HepG2 (cell line): ENCODE measurements around the gene B3GNT8. TPM values are rescaled to one million over a fixed set of nuclear protein-coding genes. Genes with fewer than 3 reads are reported as not detected.

Source experiments
- ATF1 ChIP-seq: IDR thresholded peaks from 2 replicates; pipeline ENCODE4 v1.6.1; 2016; ENCODE audit warnings: mild to moderate bottlenecking, control low read depth
- CHD4 ChIP-seq: fragments of 200-600 bp; sonication (generic); IDR thresholded peaks from 2 replicates; pipeline ENCODE4 v1.7.0; 2017; ENCODE audit warnings: mild to moderate bottlenecking, low read length, borderline replicate concordance
- ESRRA ChIP-seq: sonication (generic); formaldehyde crosslinking; IDR thresholded peaks from 2 replicates; pipeline ENCODE4 v1.5.1; 2020; ENCODE audit warnings: mild to moderate bottlenecking, low read depth, missing genetic modification reagents
- FOXJ3 ChIP-seq: sonication (generic); formaldehyde crosslinking; IDR thresholded peaks from 2 replicates; pipeline ENCODE4 v1.4.0; 2020; ENCODE audit warnings: missing genetic modification reagents, mild to moderate bottlenecking, borderline replicate concordance
- HMGA1 ChIP-seq: sonication (generic); formaldehyde crosslinking; conservative IDR thresholded peaks from 2 replicates; pipeline ENCODE4 v1.4.0; 2020; ENCODE audit warnings: missing genetic modification reagents
- MIER3 ChIP-seq: IDR thresholded peaks from 2 replicates; pipeline ENCODE4 v1.6.1; 2016; ENCODE audit warnings: missing compliant biosample characterization, borderline replicate concordance
- MYNN ChIP-seq: sonication (generic); formaldehyde crosslinking; IDR thresholded peaks from 2 replicates; pipeline ENCODE4 v1.4.0; 2020; ENCODE audit warnings: mild to moderate bottlenecking, low read depth, missing genetic modification reagents
- NFE2L2 ChIP-seq: fragments of 150-350 bp; IDR thresholded peaks from 2 replicates; pipeline ENCODE4 v1.6.1; 2014; ENCODE audit warnings: low read length
- NFKB2 ChIP-seq: sonication (generic); formaldehyde crosslinking; IDR thresholded peaks from 2 replicates; pipeline ENCODE4 v1.4.0; 2020; ENCODE audit warnings: missing genetic modification reagents, borderline replicate concordance
- RARA ChIP-seq: IDR thresholded peaks from 2 replicates; pipeline ENCODE4 v1.6.1; 2016; ENCODE audit warnings: missing genetic modification reagents, missing compliant biosample characterization
- REL ChIP-seq: sonication (generic); formaldehyde crosslinking; conservative IDR thresholded peaks from 2 replicates; pipeline ENCODE4 v1.8.0; 2022; ENCODE audit warnings: mild to moderate bottlenecking, missing genetic modification reagents, moderate library complexity
- RORA ChIP-seq: sonication (generic); formaldehyde crosslinking; IDR thresholded peaks from 2 replicates; pipeline ENCODE4 v1.5.0; 2020; ENCODE audit warnings: mild to moderate bottlenecking, missing genetic modification reagents, moderate library complexity
- SOX13 ChIP-seq, 3 experiments: fragments of 450-650 bp in 1 of 3; sonication (generic) in 1 of 3; formaldehyde crosslinking in 1 of 3; IDR thresholded peaks in 2 of 3; conservative IDR thresholded peaks in 1 of 3; 2 replicates each; pipeline versions ENCODE4 v1.5.0 to v1.6.1; 2016 to 2020; ENCODE audit warnings: antibody characterized with exemption in 1 of 3, mild to moderate bottlenecking in 1 of 3, missing compliant biosample characterization in 1 of 3, missing genetic modification reagents in 1 of 3, moderate library complexity in 1 of 3
- ZKSCAN1 ChIP-seq: fragments of 150-350 bp; IDR thresholded peaks from 2 replicates; pipeline ENCODE4 v1.6.1; 2014; ENCODE audit warnings: low read length
- ZNF205 ChIP-seq: IDR thresholded peaks from 2 replicates; pipeline ENCODE4 v1.6.1; 2018; ENCODE audit warnings: missing biosample characterization, missing genetic modification reagents
- ZNF274 ChIP-seq: sonication (generic); formaldehyde crosslinking; IDR thresholded peaks from 2 replicates; pipeline ENCODE4 v1.5.1; 2020; ENCODE audit warnings: mild to moderate bottlenecking, missing genetic modification reagents
- ZNF549 ChIP-seq: sonication (generic); formaldehyde crosslinking; IDR thresholded peaks from 2 replicates; pipeline ENCODE4 v1.5.0; 2020; ENCODE audit warnings: missing genetic modification reagents
- ZNF781 ChIP-seq: sonication (generic); formaldehyde crosslinking; IDR thresholded peaks from 2 replicates; pipeline ENCODE4 v1.5.1; 2020; ENCODE audit warnings: borderline replicate concordance, mild to moderate bottlenecking, missing genetic modification reagents; ENCODE audit errors: not compliant biosample characterization
- ZSCAN31 ChIP-seq: sonication (generic); formaldehyde crosslinking; IDR thresholded peaks from 2 replicates; pipeline ENCODE4 v1.5.0; 2020; ENCODE audit warnings: low read depth, mild to moderate bottlenecking, missing genetic modification reagents
- polyA plus RNA-seq, 8 experiments: library from polyadenylated mRNA; depleted of rRNA in 3 of 8; stranded (reverse) in 7 of 8; unstranded in 1 of 8; fragments of >200 nt; fragmentation: Illumina TruSeq in 4 of 8; extraction: Trizol in 4 of 8; gene quantifications; 2 replicates each; pipeline versions ENCODE4 v1.2.1 to v1.2.3, GENCODE V29; 2011 to 2016; ENCODE audit warnings: low read depth in 4 of 8, missing spikeins in 1 of 8, mixed read lengths in 1 of 8; ENCODE audit not compliant: insufficient read depth in 1 of 8
- total RNA-seq, 5 experiments: library from RNA; depleted of rRNA; stranded (reverse); fragments of >200 nt; fragmentation: Illumina TruSeq; extraction: Trizol; gene quantifications; 2 replicates each; pipeline ENCODE4 v1.2.3, GENCODE V29; 2016; ENCODE audit warnings: low read depth in 1 of 5
- TF ChIP-seq, protein P1 (sequence below): sonication (generic); formaldehyde crosslinking; IDR thresholded peaks from 2 replicates; pipeline ENCODE4 v1.5.1; 2020; ENCODE audit warnings: mild to moderate bottlenecking, missing genetic modification reagents, moderate library complexity
- TF ChIP-seq, protein P2 (sequence below): sonication (generic); formaldehyde crosslinking; IDR thresholded peaks from 2 replicates; pipeline ENCODE4 v1.4.0; 2020; ENCODE audit warnings: missing genetic modification reagents
- TF ChIP-seq, protein P3 (sequence below): fragments of 450-650 bp; IDR thresholded peaks from 2 replicates; pipeline ENCODE4 v1.6.1; 2017
- TF ChIP-seq, protein P4 (sequence below): sonication (generic); formaldehyde crosslinking; conservative IDR thresholded peaks from 2 replicates; pipeline ENCODE4 v1.8.0; 2022; ENCODE audit warnings: missing genetic modification reagents

B3GNT8 gene
- total and polyA plus RNA-seq, 2 of the 13 experiments (the other 11 are each of a cell fraction or from before 2014, with no cell fraction given): 0.26 to 1.9 TPM

DNA sequence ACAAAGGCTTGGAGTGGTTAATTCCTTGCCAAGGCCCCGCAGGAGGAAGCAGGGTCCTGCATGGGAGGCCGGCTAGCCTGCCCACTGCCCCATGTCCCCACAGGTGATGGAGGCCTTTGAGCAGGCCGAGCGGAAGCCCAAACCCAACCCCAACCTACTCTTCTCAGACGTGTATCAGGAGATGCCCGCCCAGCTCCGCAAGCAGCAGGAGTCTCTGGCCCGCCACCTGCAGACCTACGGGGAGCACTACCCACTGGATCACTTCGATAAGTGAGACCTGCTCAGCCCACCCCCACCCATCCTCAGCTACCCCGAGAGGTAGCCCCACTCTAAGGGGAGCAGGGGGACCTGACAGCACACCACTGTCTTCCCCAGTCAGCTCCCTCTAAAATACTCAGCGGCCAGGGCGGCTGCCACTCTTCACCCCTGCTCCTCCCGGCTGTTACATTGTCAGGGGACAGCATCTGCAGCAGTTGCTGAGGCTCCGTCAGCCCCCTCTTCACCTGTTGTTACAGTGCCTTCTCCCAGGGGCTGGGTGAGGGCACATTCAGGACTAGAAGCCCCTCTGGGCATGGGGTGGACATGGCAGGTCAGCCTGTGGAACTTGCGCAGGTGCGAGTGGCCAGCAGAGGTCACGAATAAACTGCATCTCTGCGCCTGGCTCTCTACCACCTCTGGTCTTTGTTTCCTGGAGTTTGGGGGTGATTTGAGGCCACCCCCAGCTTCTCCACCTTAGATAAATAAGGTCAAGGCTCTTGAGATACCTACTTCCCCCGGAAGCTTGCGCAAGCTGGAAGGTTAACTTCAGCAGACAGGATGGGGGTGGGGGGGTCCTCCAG is 2.6 kb downstream of the B3GNT8 start (continued):
- TF ChIP-seq FOXJ3 (0 out of 2 replicates have a peak, but pooled peaks have one; percentile 34), REL (no peak), ZNF274 (CRISPR knock-in tag) (no peak), HMGA1 (CRISPR knock-in tag) (no peak), ZNF781 (CRISPR knock-in tag) (no peak), NFE2L2 (no peak), ZSCAN31 (no peak), ZNF549 (CRISPR knock-in tag) (no peak), ATF1 (no peak), ESRRA (no peak), MYNN (CRISPR knock-in tag) (no peak), RARA (CRISPR knock-in tag) (0 out of 2 replicates have a peak, but pooled peaks have one; percentile 39), SOX13 (IDR thresholded peaks at IDR 0.05) (no peak), SOX13 (CRISPR knock-in tag; conservative IDR thresholded peaks at IDR 0.05 in 1 of 2, IDR thresholded peaks at IDR 0.05 in 1 of 2) (no peak), MIER3 (no peak), RORA (CRISPR knock-in tag) (no peak), ZNF205 (CRISPR knock-in tag) (no peak), CHD4 (no peak), NFKB2 (CRISPR knock-in tag) (no peak), ZKSCAN1 (no peak)
- TF ChIP-seq, protein P1, sequence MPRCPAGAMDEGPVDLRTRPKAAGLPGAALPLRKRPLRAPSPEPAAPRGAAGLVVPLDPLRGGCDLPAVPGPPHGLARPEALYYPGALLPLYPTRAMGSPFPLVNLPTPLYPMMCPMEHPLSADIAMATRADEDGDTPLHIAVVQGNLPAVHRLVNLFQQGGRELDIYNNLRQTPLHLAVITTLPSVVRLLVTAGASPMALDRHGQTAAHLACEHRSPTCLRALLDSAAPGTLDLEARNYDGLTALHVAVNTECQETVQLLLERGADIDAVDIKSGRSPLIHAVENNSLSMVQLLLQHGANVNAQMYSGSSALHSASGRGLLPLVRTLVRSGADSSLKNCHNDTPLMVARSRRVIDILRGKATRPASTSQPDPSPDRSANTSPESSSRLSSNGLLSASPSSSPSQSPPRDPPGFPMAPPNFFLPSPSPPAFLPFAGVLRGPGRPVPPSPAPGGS (CRISPR knock-in tag): no peak
- TF ChIP-seq, protein P2, sequence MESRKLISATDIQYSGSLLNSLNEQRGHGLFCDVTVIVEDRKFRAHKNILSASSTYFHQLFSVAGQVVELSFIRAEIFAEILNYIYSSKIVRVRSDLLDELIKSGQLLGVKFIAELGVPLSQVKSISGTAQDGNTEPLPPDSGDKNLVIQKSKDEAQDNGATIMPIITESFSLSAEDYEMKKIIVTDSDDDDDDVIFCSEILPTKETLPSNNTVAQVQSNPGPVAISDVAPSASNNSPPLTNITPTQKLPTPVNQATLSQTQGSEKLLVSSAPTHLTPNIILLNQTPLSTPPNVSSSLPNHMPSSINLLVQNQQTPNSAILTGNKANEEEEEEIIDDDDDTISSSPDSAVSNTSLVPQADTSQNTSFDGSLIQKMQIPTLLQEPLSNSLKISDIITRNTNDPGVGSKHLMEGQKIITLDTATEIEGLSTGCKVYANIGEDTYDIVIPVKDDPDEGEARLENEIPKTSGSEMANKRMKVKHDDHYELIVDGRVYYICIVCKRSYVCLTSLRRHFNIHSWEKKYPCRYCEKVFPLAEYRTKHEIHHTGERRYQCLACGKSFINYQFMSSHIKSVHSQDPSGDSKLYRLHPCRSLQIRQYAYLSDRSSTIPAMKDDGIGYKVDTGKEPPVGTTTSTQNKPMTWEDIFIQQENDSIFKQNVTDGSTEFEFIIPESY (CRISPR knock-in tag): peak; percentile 62
- TF ChIP-seq, protein P3, sequence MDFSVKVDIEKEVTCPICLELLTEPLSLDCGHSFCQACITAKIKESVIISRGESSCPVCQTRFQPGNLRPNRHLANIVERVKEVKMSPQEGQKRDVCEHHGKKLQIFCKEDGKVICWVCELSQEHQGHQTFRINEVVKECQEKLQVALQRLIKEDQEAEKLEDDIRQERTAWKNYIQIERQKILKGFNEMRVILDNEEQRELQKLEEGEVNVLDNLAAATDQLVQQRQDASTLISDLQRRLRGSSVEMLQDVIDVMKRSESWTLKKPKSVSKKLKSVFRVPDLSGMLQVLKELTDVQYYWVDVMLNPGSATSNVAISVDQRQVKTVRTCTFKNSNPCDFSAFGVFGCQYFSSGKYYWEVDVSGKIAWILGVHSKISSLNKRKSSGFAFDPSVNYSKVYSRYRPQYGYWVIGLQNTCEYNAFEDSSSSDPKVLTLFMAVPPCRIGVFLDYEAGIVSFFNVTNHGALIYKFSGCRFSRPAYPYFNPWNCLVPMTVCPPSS: no peak
- TF ChIP-seq, protein P4, sequence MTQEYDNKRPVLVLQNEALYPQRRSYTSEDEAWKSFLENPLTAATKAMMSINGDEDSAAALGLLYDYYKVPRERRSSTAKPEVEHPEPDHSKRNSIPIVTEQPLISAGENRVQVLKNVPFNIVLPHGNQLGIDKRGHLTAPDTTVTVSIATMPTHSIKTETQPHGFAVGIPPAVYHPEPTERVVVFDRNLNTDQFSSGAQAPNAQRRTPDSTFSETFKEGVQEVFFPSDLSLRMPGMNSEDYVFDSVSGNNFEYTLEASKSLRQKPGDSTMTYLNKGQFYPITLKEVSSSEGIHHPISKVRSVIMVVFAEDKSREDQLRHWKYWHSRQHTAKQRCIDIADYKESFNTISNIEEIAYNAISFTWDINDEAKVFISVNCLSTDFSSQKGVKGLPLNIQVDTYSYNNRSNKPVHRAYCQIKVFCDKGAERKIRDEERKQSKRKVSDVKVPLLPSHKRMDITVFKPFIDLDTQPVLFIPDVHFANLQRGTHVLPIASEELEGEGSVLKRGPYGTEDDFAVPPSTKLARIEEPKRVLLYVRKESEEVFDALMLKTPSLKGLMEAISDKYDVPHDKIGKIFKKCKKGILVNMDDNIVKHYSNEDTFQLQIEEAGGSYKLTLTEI (CRISPR knock-in tag): no peak
